ENCODE measurements around the gene NLN.

DNA sequence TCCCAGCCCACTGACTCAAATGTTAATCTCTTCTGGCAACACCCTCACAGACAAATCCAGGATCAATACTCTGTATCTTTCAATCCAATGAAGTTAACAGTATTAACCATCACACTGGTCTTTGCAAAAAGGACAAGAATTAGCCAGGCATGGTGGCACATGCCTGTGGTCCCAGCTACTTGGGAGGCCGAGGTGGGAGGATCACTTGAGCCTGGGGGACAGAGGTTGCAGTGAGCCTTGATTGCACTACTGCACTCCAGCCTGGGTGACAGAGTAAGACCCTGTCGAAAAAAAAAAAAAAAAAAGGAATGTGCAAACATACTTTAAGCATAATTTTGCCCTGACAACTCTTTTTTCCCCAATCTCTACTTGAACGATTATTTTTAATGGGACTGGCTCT, 146.5 kb downstream of the NLN start:
- TF ChIP-seq, protein P1, sequence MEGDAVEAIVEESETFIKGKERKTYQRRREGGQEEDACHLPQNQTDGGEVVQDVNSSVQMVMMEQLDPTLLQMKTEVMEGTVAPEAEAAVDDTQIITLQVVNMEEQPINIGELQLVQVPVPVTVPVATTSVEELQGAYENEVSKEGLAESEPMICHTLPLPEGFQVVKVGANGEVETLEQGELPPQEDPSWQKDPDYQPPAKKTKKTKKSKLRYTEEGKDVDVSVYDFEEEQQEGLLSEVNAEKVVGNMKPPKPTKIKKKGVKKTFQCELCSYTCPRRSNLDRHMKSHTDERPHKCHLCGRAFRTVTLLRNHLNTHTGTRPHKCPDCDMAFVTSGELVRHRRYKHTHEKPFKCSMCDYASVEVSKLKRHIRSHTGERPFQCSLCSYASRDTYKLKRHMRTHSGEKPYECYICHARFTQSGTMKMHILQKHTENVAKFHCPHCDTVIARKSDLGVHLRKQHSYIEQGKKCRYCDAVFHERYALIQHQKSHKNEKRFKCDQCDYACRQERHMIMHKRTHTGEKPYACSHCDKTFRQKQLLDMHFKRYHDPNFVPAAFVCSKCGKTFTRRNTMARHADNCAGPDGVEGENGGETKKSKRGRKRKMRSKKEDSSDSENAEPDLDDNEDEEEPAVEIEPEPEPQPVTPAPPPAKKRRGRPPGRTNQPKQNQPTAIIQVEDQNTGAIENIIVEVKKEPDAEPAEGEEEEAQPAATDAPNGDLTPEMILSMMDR (IDR thresholded peaks at IDR 0.05; ENCODE audit: insufficient read depth, low read length) = no peak
- no peak for TF ChIP-seq POLR2AphosphoS5 (IDR thresholded peaks at IDR 0.05; ENCODE audit: low read depth)
- TF ChIP-seq, protein P2, sequence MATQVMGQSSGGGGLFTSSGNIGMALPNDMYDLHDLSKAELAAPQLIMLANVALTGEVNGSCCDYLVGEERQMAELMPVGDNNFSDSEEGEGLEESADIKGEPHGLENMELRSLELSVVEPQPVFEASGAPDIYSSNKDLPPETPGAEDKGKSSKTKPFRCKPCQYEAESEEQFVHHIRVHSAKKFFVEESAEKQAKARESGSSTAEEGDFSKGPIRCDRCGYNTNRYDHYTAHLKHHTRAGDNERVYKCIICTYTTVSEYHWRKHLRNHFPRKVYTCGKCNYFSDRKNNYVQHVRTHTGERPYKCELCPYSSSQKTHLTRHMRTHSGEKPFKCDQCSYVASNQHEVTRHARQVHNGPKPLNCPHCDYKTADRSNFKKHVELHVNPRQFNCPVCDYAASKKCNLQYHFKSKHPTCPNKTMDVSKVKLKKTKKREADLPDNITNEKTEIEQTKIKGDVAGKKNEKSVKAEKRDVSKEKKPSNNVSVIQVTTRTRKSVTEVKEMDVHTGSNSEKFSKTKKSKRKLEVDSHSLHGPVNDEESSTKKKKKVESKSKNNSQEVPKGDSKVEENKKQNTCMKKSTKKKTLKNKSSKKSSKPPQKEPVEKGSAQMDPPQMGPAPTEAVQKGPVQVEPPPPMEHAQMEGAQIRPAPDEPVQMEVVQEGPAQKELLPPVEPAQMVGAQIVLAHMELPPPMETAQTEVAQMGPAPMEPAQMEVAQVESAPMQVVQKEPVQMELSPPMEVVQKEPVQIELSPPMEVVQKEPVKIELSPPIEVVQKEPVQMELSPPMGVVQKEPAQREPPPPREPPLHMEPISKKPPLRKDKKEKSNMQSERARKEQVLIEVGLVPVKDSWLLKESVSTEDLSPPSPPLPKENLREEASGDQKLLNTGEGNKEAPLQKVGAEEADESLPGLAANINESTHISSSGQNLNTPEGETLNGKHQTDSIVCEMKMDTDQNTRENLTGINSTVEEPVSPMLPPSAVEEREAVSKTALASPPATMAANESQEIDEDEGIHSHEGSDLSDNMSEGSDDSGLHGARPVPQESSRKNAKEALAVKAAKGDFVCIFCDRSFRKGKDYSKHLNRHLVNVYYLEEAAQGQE (IDR thresholded peaks at IDR 0.05; ENCODE audit: insufficient replicate concordance, low read depth) = no peak
- TF ChIP-seq GABPA (IDR thresholded peaks at IDR 0.05; ENCODE audit: low read depth) = no peak
- no peak for TF ChIP-seq SPI1 (IDR thresholded peaks at IDR 0.05; ENCODE audit: borderline replicate concordance, low read depth)

All from HL-60 (cell line).